SHP77 (cell line): ENCODE data around the gene PTCH2.
"Not testable (repeated sequence)": the region's sequence is repeated elsewhere in the genome, so short reads cannot be mapped to it uniquely, and the experiment has no call there.

ENCODE experiments used
- DNase-seq, 2 experiments: peaks; one replicate each; lab custom pipeline; 2025; lab: John Stamatoyannopoulos, UW

Gene PTCH2

GRCh38 chr1:44801491-44802305, 41.4 kb downstream of the PTCH2 start:
- no peak for DNase-seq

GRCh38 chr1:44799770-44800584, 43.1 kb downstream of the PTCH2 start, which contains the start of gene PLK3:
TSS of gene PLK3 (plus strand) at chr1:44800377. CDS start at chr1:44800464, 87 bp downstream.
- DNase-seq: peak; percentile 93 to 95

- DNase-seq: no peak
These were observed 44.3 kb downstream of the PTCH2 start for GRCh38 chr1:44798481-44799365.

- not testable (repeated sequence) for DNase-seq
These were observed 45.2 kb downstream of the PTCH2 start for GRCh38 chr1:44797886-44798285.

- no peak for DNase-seq
These were observed 50.1 kb downstream of the PTCH2 start for GRCh38 chr1:44792736-44793502.

- DNase-seq: no peak
These were observed 51.9 kb downstream of the PTCH2 start for GRCh38 chr1:44790968-44791801.

GRCh38 chr1:44788120-44788860, 54.8 kb downstream of the PTCH2 start, which contains the start of gene BEST4:
TSS of gene BEST4 (minus strand) at chr1:44788170. CDS start at chr1:44787705, 465 bp downstream.
- no peak for DNase-seq

- no peak for DNase-seq
These were observed 55.5 kb downstream of the PTCH2 start for GRCh38 chr1:44787506-44787905.

GRCh38 chr1:44786841-44787426, 56.1 kb downstream of the PTCH2 start:
- no peak for DNase-seq

GRCh38 chr1:44786138-44786840, 56.8 kb downstream of the PTCH2 start:
- peak in 1 of 2 experiments; percentile 18 for DNase-seq

GRCh38 chr1:44785501-44786137, 57.4 kb downstream of the PTCH2 start:
- DNase-seq: no peak

GRCh38 chr1:44785029-44785380, 58.0 kb downstream of the PTCH2 start:
- DNase-seq: no peak

GRCh38 chr1:44784094-44785028, 58.7 kb downstream of the PTCH2 start:
- DNase-seq: no peak

GRCh38 chr1:44783697-44784093, 59.4 kb downstream of the PTCH2 start:
- DNase-seq: no peak

- no peak for DNase-seq
These were observed 62.4 kb downstream of the PTCH2 start for GRCh38 chr1:44780583-44781121.
